NCI-H2029 (cell line): ENCODE measurements around the gene OMA1.

ENCODE experiments used
- DNase-seq: peaks from one replicate; lab custom pipeline; 2025; lab: John Stamatoyannopoulos, UW

Gene OMA1

GRCh38 chr1:58459911-58460310 is 86.6 kb downstream of the OMA1 start:
- DNase-seq, result no peak

- no peak for DNase-seq
These were observed 89.4 kb downstream of the OMA1 start for GRCh38 chr1:58457023-58457635.

GRCh38 chr1:58456470-58456869 is 90.1 kb downstream of the OMA1 start:
- no peak for DNase-seq

- no peak for DNase-seq
These were observed 91.7 kb downstream of the OMA1 start for GRCh38 chr1:58454807-58455206.

- no peak for DNase-seq
These were observed 92.1 kb downstream of the OMA1 start for GRCh38 chr1:58454385-58454784.

GRCh38 chr1:58451560-58452191 is 94.8 kb downstream of the OMA1 start:
- no peak for DNase-seq

- no peak for DNase-seq
These were observed 98.6 kb downstream of the OMA1 start for GRCh38 chr1:58447886-58448285.

GRCh38 chr1:58447042-58447441 is 99.5 kb downstream of the OMA1 start:
- DNase-seq, result no peak

- no peak for DNase-seq
These were observed 100.2 kb downstream of the OMA1 start for GRCh38 chr1:58446368-58446767.

- DNase-seq, result no peak
These were observed 102.3 kb downstream of the OMA1 start for GRCh38 chr1:58443986-58444868.

- no peak for DNase-seq
These were observed 104.4 kb downstream of the OMA1 start for GRCh38 chr1:58442114-58442513.

- DNase-seq, result no peak
These were observed 104.8 kb downstream of the OMA1 start for GRCh38 chr1:58441699-58442098.

GRCh38 chr1:58440696-58441095 is 105.8 kb downstream of the OMA1 start:
- DNase-seq, result no peak

GRCh38 chr1:58439946-58440345 is 106.6 kb downstream of the OMA1 start:
- DNase-seq, result no peak

- DNase-seq, result no peak
These were observed 108.1 kb downstream of the OMA1 start for GRCh38 chr1:58438468-58438867.

- DNase-seq, result no peak
These were observed 108.9 kb downstream of the OMA1 start for GRCh38 chr1:58437623-58438022.

- DNase-seq, result no peak
These were observed 109.8 kb downstream of the OMA1 start for GRCh38 chr1:58436615-58437297.

- DNase-seq, result no peak
These were observed 111.2 kb downstream of the OMA1 start for GRCh38 chr1:58435376-58435775.

GRCh38 chr1:58434607-58435006 is 111.9 kb downstream of the OMA1 start:
- DNase-seq, result no peak

- no peak for DNase-seq
These were observed 112.3 kb downstream of the OMA1 start for GRCh38 chr1:58434181-58434580.

GRCh38 chr1:58432851-58433668 is 113.5 kb downstream of the OMA1 start:
- no peak for DNase-seq
